ENCODE data around the gene TM9SF4. TPM values are rescaled to one million over a fixed set of nuclear protein-coding genes. Genes with fewer than 3 reads are reported as not detected.
A peak's percentile ranks its signal among the peaks of the same experiment; 100 is the strongest.
"Not testable (repeated sequence)": the region's sequence is repeated elsewhere in the genome, so short reads cannot be mapped to it uniquely, and the experiment has no call there.

Gene TM9SF4
- total RNA-seq, 1 experiment from 2014 or later, result 77.4 TPM

DNA sequence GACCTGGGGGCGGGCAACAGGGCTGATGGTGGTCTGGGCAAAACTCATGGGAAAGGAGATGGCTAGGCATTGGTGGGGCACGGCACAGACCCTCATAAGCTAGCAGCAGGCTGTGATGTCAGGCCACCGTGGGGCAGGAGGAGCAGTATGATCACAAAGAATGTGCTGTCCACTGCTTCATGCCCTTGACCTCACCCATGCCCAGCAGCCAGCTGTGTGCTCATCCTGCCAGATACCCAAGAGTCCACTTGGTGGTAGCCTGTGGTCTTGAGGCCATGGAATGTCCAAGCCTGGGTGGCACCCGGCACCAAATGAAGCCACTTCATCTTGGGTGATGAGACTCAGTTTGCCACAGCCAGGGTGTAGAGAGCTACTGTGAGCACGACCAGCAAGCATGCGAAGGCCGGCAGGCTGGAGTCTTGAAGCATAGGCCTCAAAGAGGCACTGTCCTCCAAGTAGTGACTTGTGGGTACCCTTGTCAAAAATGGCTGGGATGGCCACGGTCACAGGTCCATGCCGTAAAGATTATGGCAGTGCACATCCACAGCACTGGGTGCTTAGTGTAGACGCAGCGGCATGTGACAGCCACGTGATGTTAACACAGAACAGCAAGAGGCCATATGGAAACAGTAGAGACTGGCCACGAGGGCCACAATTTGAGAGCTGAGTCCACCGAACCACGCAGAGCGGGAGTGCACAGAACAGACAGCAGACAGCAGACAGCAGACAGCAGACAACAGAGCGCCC is 79.0 kb downstream of the TM9SF4 start:
- DNase-seq (ENCODE audit: low read depth), result no peak

- no peak for DNase-seq (ENCODE audit: low read depth)
Observed at GRCh38 chr20:32189123-32189410, 79.6 kb downstream of the TM9SF4 start.

- DNase-seq (ENCODE audit: low read depth), result peak; percentile 27
Observed at GRCh38 chr20:32189691-32190615, 80.4 kb downstream of the TM9SF4 start.

DNA sequence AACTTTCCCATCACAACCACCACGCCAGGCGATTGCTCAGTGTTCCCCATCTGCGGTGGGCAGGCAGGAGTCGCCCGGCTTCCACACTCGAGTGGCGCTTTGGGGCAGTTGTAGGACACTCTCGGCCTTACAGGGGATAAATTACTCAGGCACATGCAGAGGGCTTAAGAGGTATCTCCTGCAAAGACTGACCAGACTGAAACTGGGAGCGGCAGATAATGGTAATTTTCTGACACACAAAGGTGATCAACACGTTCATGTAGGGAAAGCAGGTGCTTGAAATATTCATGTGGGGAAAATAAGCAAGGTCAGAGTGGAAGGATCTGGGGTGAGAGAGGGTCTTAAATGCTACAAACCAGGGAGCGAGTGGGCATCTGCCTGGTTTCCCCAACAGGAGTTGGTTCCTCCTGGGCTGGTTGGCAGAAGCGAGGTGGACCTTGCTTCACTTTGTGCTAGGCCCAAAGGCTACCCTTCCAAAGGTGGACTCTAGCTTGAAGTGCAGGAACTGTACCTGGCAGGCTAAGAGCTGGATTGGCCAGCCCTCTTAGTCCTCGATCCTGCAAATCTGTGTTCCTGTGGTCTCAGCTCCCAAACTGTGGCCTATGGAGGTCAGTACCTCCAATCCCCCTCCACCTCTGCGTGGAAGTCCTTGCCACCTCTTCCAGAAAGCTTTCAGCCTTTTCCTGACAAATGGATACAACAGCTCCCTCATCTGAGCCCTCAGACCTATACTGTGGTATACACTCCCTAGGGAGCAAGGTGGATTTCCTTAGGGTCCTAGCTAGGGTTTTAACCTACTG is 81.3 kb downstream of the TM9SF4 start:
- DNase-seq (ENCODE audit: low read depth), result peak; percentile 51

DNA sequence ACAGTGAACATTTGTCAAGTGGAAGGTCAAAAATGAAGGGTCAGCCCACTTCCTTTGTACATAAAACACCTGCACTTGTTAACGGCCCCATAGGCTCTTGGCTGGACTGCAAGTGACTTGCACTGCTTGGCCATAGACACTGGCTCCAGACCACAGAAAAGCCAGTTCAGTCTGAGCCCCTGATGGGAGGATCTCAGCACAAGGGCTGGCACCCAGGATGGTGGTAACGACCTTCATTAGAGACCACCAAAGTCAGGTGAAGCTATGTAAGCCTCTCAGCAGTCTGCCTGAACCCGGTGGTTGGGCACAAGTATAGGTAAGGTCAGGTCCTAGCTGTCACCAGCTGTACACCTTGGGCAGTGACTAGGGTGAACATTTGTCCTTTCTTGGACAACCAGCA is 81.9 kb downstream of the TM9SF4 start:
- DNase-seq (ENCODE audit: low read depth), result no peak

DNA sequence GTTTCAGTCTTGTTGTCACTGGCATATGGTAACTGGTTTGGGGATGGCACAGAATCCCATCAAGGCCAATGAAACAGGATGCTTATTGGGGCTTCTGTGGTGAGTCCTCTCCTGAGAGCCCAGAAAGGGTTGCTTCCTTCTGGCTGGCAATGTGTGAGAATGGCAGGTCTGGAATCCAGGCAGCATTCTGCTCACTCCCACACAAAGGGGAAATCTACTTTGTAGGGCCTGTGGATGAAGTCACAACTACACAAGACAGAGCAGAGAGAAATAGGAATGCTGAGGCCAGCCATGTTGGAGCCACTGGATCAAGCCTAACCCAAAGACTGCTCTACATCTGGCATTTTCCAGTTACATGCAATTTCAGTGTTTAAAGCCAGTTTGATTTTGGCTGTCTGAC is 82.4 kb downstream of the TM9SF4 start:
- DNase-seq (ENCODE audit: low read depth), result no peak

DNA sequence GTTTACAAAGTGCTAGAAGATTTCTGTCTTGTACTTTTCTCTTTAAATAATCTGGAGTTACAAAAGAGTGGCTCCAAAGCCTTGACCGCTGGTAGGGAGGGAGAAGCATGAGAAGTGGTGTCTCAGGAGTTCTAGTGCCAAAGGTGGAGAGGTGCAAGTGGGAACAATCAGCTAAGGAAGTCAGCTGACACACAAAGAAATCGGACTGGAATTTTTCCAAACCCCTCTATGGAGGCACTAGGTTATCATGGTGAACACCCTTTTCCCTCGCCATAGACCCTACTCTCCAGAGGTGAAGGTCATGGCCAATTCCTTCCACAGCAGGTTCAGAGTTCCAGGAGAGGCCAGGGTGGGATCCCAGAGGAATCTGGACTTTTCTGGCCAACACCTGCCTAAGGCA is 83.2 kb downstream of the TM9SF4 start:
- no peak for DNase-seq (ENCODE audit: low read depth)

DNA sequence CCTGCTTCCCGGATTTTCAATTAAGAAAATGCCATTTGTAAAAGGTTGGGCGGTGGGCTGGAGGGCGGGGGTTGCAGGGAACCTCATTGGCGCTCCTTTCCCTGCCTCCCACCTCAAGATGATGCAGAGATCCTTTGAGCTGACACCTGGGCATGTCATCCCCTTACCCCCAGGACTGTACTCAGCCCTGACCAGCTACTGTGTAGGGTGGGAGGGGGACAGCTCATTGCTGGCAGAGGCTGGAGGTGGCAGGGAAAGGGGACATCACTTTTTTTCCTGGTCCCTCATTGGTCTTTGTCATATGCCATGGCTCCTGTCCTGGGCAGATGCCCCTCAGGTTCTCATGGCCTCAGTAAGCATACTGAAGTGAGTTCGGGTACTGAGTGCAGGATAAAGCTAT is 83.8 kb downstream of the TM9SF4 start:
- not testable (repeated sequence) for DNase-seq (ENCODE audit: low read depth)

DNA sequence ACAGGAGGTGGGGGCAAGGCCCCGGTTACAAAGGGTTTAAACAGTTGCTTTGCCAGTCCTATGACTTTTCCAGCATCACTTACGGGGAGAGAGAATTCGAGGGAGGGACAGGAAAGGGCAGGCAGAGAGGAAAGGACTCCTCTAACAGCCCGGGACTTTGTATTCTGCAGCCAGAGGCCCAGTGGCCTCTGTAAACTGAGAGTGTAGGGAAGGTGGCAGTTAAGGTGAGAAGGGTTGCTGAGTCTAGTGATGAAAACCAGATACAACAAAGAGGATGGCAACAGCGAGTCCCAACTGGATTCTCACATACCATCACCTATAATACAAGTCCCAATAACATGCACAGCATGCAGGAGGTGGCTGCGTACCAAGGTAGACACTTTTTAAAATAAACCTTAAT is 84.5 kb downstream of the TM9SF4 start:
- no peak for DNase-seq (ENCODE audit: low read depth)

DNA sequence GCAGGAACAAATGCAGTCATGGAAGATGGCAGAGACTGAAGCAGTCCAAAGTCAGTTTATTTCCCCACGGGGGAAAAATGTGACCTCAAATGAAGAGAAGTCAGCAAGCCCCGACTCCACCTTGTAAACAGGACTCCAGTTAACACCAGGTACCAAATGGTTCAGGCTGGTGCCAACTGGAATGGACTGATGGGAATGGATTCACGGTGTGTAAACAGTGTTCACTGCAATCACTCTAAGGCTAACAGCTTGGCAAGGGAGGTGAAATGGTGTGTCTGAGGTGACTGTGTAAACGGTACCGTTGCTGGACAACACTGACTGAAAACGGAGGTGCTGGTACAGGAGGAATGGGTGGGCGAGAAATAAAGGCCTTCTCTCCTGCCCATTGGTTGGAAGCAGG is 86.1 kb downstream of the TM9SF4 start:
- no peak for DNase-seq (ENCODE audit: low read depth)

- not testable (repeated sequence) for DNase-seq (ENCODE audit: low read depth)
Observed at GRCh38 chr20:32196613-32197012, 87.1 kb downstream of the TM9SF4 start.

DNA sequence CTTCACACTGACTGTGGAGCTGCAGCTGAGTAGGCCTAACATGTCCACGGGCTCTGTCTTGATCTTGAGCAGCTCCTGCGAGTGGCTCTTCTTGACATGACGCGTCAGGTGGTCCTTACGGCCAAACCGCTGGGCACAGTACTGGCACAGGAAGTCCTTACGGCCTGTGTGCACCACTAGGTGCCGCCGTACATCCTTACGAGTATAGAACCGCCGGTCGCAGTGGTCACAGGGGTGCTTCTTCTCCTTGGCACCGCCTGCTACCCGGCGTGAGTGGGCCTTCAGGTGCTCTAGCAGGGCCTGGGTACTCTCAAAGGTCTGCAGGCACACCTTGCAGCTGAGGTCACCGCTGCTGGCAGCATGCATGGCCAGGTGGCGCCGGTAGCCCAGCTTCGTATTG is 87.6 kb downstream of the TM9SF4 start:
- DNase-seq (ENCODE audit: low read depth), result not testable (repeated sequence)

- no peak for DNase-seq (ENCODE audit: low read depth)
Observed at GRCh38 chr20:32199006-32199405, 89.5 kb downstream of the TM9SF4 start.

- peak; percentile 55 for DNase-seq (ENCODE audit: low read depth)
Observed at GRCh38 chr20:32201296-32201976, 91.9 kb downstream of the TM9SF4 start.

DNA sequence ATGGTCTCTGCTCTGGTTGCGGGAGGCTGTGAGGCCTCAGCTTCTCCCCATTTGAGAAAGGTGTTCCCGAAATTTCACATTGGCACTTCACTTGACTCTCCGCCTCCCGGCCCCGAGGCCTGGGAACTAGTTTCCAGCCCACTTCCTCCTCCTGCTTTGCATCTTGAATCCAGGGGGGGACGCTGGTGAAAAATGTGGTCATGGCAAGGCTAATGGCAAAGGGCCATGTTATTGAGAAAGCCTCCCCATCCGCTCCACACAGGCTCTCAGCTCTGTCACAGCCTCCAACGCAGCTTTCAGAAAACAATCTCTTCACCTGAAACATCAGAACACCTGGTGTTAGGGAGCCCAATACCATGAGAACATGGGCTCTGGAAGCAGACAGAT is 92.5 kb downstream of the TM9SF4 start:
- DNase-seq (ENCODE audit: low read depth), result no peak

- no peak for DNase-seq (ENCODE audit: low read depth)
Observed at GRCh38 chr20:32203356-32204204, 94.1 kb downstream of the TM9SF4 start.

DNA sequence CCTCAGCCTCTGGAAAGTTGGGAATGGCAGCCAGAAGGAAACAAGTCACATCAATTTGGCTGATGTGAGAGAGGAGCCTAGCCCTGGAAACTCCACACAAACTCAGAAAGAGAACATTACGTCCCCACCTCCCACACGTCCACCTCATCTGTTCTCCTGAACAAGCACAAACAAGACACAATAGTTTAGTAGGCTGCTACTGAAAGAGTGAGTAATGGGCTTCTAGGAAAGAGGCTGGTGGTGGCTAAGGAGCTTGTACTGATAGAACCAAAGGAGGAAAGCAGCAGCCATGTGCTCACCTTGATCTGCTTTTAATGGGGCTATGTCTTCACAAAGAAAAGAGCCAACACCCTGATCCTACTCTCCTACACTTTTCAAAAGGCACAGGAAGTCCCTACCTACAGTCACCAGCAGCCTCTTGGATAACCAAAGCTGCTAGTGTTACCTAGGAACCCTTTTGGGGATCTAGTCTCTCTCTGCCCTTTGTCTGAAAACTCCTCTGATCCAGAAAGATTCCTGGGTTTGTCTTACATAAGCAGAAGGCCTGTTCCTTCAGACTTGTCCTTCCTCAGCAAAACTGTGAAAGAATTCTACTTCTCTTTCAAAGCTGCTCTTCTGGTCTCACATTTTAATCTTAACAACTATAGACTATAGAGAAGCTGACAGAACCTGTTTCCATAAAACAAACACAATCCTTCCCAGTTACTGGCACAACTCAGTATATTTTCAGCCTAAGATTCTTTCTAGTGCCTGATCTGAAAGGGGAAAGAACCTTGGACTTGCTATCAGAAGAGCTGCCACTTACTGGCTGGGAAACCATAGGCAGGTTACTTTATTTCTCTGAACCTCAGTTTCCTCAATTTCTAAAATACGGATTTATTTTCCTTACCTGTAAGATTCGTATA is 94.9 kb downstream of the TM9SF4 start:
- DNase-seq (ENCODE audit: low read depth), result no peak

DNA sequence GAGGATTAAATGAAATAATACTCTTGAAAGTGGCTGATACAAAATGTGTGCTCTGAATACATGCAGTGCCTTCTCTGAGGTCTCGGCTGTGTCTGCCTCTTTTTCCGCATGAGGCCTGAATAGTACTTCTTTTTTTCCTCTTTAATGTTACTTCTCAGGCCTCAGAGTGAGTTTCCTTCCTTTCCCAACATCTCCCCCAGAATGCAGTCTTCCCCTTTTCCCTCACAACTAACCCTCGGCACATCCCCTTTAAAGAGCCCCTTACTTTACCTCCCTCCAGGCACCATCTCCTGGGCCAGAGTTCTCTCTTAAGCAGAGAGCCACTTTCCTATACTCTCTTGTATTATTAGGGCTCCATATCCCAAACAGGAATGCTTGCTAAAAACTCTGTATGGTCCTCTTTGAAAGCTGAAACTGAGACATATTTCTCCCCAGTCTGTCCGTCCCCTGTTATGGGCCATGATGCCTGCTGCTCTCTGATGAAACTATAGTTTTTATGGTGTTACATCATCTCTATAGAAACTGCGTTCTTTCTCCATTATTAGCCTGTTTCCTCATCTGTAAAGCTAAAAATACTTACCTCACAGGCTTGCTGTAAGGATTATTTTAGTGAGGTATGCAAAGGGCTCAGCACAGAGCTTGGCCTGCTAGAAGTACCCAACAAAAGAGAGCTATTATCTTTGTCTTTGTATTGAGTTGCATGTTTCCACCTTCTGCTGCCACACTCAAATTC is 95.8 kb downstream of the TM9SF4 start:
- DNase-seq (ENCODE audit: low read depth), result no peak

Measured in M059J (cell line).